GM10248 (cell line): ENCODE measurements around the gene NDUFV2.

Experiments used
- CTCF ChIA-PET: fragments of 300-600 bp; sonication (Branson Sonifier 250); formaldehyde crosslinking; extraction: SDS; loops from one replicate; lab custom pipeline; 2021; ENCODE audit warnings: antibody characterized with exemption; lab: Yijun Ruan, JAX
- POLR2A ChIA-PET: fragments of 350-650 bp; sonication (Branson Sonifier 250); formaldehyde crosslinking; extraction: SDS; loops from one replicate; lab custom pipeline; 2020; ENCODE audit warnings: antibody characterized with exemption; lab: Yijun Ruan, JAX
- DNase-seq: peaks from one replicate; pipeline ENCODE4 v3.0.0; 2012; ENCODE audit errors: extremely low spot score
- TF ChIP-seq, protein P1 (sequence below): IDR thresholded peaks from 2 replicates; pipeline ENCODE4 v1.5.1; 2012; ENCODE audit warnings: mild to moderate bottlenecking, low read depth; ENCODE audit errors: extremely low read depth, missing control alignments, control extremely low read depth

Gene NDUFV2

DNA sequence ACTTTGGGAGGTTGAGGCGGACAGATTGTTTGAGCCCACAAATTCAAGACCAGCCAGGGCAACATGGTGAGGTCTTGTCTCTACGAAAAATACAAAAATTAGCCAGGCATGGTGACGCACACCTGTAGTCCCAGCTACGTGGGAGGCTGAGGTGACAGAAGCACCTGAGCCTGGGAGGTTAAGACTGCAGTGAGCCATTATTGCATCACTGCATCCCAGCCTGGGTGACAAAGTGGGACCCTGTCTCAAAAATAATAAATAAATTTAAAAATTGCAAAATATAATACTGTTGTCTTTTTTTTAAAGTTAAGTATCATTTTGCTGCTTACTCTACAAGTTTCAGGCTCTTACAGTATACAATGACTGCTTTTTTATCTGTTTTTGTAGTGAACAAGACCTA is 30.1 kb downstream of the NDUFV2 start:
- ChIA-PET CTCF (interaction anchor here (1.4 kb wide), 2 partner anchors 11 to 15 kb away, joined by 5 to 7 read pairs; no protein-coding TSS in a partner anchor), POLR2A (no interaction called here)
- DNase-seq = no peak
- TF ChIP-seq, protein P1, sequence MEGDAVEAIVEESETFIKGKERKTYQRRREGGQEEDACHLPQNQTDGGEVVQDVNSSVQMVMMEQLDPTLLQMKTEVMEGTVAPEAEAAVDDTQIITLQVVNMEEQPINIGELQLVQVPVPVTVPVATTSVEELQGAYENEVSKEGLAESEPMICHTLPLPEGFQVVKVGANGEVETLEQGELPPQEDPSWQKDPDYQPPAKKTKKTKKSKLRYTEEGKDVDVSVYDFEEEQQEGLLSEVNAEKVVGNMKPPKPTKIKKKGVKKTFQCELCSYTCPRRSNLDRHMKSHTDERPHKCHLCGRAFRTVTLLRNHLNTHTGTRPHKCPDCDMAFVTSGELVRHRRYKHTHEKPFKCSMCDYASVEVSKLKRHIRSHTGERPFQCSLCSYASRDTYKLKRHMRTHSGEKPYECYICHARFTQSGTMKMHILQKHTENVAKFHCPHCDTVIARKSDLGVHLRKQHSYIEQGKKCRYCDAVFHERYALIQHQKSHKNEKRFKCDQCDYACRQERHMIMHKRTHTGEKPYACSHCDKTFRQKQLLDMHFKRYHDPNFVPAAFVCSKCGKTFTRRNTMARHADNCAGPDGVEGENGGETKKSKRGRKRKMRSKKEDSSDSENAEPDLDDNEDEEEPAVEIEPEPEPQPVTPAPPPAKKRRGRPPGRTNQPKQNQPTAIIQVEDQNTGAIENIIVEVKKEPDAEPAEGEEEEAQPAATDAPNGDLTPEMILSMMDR = no peak

DNA sequence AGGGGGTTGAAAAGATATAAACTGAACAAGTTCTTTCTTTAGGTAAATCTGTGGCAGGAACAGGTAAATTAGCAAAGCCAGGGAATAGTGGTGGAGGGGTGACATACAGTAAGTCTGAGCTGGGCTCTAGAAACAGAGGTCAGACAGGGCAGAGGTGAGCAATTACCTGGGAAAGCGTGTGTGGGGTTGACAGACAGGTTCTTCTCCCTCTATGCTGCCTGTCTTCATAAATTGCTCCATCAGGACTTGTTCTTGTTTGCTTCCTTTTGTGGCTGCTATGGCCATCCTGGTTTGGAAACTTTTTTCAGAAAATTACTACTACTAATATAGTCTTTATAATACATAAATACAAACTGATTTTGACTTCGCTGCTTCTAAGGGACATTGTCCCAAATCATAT is 30.7 kb downstream of the NDUFV2 start:
- CTCF ChIA-PET = no interaction called here
- POLR2A ChIA-PET = no interaction called here
- no peak for DNase-seq
- TF ChIP-seq, protein P1 = no peak

DNA sequence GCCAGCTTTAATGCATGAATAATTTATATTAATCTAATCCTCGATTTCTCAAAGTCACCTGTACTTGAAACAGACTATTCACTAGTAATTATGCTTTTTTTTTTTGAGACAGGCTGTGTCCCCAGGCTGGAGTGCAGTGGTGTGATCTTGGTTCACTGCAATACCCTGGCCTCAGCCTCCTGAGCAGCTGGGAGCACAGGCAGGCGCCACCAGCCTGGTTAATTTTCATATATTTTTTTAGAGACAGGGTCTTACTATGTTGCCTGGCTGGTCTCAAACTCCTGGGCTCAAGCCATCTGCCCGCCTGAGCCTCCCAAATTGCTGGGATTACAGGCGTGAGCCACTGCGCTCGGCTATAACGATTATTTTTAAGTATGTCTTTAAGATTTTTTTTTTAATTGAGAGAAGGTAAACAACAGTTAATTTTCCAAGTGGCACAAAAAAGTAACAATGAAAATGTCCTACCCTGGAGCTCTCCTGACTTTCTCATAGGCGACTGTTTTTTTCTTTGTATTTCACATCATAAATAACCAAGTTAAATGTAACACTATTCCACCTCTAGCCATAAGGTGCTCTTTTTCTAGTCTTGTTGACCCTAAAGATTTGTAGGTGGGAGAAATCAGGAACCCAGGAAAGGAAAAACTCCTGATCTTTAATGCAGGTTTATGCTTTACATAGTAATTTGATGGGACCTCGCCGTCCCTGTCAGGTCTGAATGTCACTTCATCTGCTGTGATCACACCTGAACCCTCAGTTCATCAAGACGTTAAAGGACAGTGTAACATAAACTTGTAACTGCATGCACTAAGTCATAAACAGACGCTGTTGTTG is 32.8 kb downstream of the NDUFV2 start:
- POLR2A ChIA-PET = interaction anchor here (0.7 to 1.0 kb wide), 2 partner anchors 23 to 68 kb away, joined by 3 read pairs; no protein-coding TSS in a partner anchor
- TF ChIP-seq, protein P1 = no peak
- CTCF ChIA-PET = interaction anchor here (0.6 to 2.1 kb wide), 5 partner anchors 9 to 79 kb away, joined by 3 to 10 read pairs (median 3); no protein-coding TSS in a partner anchor
- no peak for DNase-seq

DNA sequence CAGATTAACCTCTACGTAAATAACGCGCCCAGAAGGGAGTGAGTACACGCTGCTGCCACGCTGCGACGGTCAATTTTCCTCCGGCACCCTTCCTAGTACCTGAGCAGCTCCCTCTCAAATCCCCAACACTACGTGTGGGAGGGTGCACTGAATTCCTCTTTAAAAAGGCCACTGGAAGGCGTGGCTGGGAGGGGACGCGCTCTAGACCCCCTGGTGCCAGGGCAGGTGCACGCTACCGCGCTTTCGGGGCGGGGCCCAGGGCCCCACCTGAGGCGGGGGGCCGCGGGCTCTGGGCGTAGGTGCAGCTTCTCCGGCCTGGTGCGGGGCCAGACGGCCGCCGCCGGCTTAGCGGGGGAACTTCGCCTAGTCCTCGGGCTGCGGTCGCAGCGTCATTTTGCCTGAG is 33.4 kb downstream of the NDUFV2 start:
- DNase-seq = no peak
- POLR2A ChIA-PET = interaction anchor here (1.0 kb wide), 1 partner anchor 24 kb away, joined by 3 read pairs; no protein-coding TSS in a partner anchor
- TF ChIP-seq, protein P1 = no peak
- CTCF ChIA-PET = interaction anchor here (1.0 to 2.1 kb wide), 3 partner anchors 10 to 62 kb away, joined by 3 to 10 read pairs (median 7); no protein-coding TSS in a partner anchor

DNA sequence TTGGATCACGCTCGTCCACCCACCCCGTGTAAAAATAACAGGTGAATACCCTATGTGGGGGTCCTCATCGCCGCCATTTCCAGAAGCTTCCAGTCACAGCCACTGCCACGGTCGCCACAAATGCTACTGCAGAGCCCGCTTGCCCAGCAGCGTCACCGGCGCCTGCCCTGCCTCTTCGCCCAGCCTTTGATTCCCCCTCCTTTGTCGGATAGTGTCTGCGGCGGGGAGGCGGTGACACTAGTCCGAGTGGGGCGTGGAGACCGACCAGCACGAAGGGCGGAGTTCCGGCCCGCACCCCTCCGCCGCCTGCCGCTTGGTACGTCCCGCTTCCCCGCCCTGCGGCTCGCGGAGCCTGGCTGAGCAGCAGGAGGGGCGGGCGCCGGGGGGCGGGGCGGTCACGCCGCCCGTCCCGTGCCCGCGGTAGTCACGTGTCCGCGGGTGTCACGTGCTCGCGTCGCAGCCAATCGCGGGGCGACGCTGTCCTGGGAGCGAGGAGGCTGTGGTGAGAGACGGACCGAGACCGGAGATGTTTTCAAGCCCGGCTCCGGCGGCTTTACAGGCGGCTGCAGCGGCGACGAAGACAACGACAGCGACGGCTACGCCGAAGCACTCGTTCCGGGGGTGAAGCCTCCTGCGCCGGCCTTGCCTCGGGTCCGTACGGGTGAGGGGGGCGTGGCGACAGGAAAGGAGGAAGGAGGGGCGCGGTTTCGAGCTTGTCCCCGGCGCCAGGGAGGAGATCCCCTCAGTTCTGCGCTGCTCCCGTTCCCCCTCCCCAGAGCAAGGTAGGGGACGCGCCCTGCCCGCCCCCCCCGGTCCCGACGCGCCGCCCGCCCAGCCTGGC is 34.0 kb downstream of the NDUFV2 start, which contains the start of gene ANKRD12:
TSS of gene ANKRD12 (plus strand) at position 467 of the 841 bp plus-strand sequence. CDS start 45,652 bp downstream, outside the sequence.
- ChIA-PET CTCF (interaction anchor here (1.0 to 1.2 kb wide), 2 partner anchors 20 to 44 kb away, joined by 3 to 4 read pairs; no protein-coding TSS in a partner anchor), POLR2A (interaction anchor here (0.5 to 1.2 kb wide), 4 partner anchors 11 to 296 kb away, joined by 3 to 5 read pairs (median 4); no protein-coding TSS in a partner anchor)
- TF ChIP-seq, protein P1 = no peak
- DNase-seq = peak; percentile 98
